Karpas-422 (cell line): ENCODE measurements around the gene PPFIBP2. TPM values are rescaled to one million over a fixed set of nuclear protein-coding genes. Genes with fewer than 3 reads are reported as not detected.

Source experiments
- DNase-seq: peaks from one replicate; pipeline ENCODE4 v3.0.0-alpha.2; 2015
- H2AFZ ChIP-seq: fragments of 200-600 bp; sonication (generic); 2 replicates; pipeline ENCODE4 v1.6.1; 2014; ENCODE audit warnings: antibody characterized with exemption, low read length, mixed read lengths
- H3K27ac ChIP-seq: fragments of 200-600 bp; sonication (generic); 2 replicates; pipeline ENCODE4 v1.5.1; 2014; ENCODE audit warnings: mild to moderate bottlenecking, low read length, moderate library complexity
- H3K27me3 ChIP-seq: fragments of 200-600 bp; sonication (generic); 2 replicates; pipeline ENCODE4 v1.6.1; 2014; ENCODE audit warnings: low read length, mixed read lengths
- H3K36me3 ChIP-seq: fragments of 200-600 bp; sonication (generic); 2 replicates; pipeline ENCODE4 v1.6.1; 2014; ENCODE audit warnings: low read length, mixed read lengths; ENCODE audit not compliant: insufficient read depth
- H3K4me1 ChIP-seq: fragments of 200-600 bp; sonication (generic); 2 replicates; pipeline ENCODE4 v1.6.1; 2014; ENCODE audit warnings: mild to moderate bottlenecking, low read length, mixed read lengths
- H3K4me2 ChIP-seq: fragments of 200-600 bp; sonication (generic); 2 replicates; pipeline ENCODE4 v1.6.1; 2014; ENCODE audit warnings: low read length, low read depth, mild to moderate bottlenecking; ENCODE audit not compliant: poor library complexity, severe bottlenecking
- H3K4me3 ChIP-seq: fragments of 200-600 bp; sonication (generic); 2 replicates; pipeline ENCODE4 v1.5.1; 2014; ENCODE audit warnings: mild to moderate bottlenecking, antibody characterized with exemption, low read length, mixed read lengths
- H3K79me2 ChIP-seq: fragments of 200-600 bp; sonication (generic); 2 replicates; pipeline ENCODE4 v1.6.1; 2014; ENCODE audit warnings: mild to moderate bottlenecking, low read length, mixed read lengths
- H3K9ac ChIP-seq: fragments of 200-600 bp; sonication (generic); 2 replicates; pipeline ENCODE4 v1.6.0; 2014; ENCODE audit warnings: low read length
- H3K9me2 ChIP-seq: fragments of 200-600 bp; sonication (generic), shearing (Covaris generic); replicated peaks from 2 replicates; pipeline ENCODE4 v1.6.0; 2014; ENCODE audit warnings: mild to moderate bottlenecking, low read length, moderate library complexity; ENCODE audit not compliant: insufficient read depth
- H3K9me3 ChIP-seq: fragments of 300-700, 200-600 bp; sonication (generic); 2 replicates; pipeline ENCODE4 v1.6.1; 2014; ENCODE audit warnings: low read length, mixed read lengths
- H4K20me1 ChIP-seq: fragments of 200-600 bp; sonication (generic); 2 replicates; pipeline ENCODE4 v1.6.1; 2014; ENCODE audit warnings: mild to moderate bottlenecking, antibody characterized with exemption, low read length, low read depth; ENCODE audit not compliant: insufficient read depth
- total RNA-seq: library from RNA; depleted of rRNA; stranded (reverse); fragments of >200 nt; shearing (Covaris generic); gene quantifications from 2 replicates; pipeline ENCODE4 v1.2.3, GENCODE V29; 2014; ENCODE audit warnings: low replicate concordance

PPFIBP2 gene
- total RNA-seq, 1 experiment from 2014 or later = 36.5 TPM

DNA sequence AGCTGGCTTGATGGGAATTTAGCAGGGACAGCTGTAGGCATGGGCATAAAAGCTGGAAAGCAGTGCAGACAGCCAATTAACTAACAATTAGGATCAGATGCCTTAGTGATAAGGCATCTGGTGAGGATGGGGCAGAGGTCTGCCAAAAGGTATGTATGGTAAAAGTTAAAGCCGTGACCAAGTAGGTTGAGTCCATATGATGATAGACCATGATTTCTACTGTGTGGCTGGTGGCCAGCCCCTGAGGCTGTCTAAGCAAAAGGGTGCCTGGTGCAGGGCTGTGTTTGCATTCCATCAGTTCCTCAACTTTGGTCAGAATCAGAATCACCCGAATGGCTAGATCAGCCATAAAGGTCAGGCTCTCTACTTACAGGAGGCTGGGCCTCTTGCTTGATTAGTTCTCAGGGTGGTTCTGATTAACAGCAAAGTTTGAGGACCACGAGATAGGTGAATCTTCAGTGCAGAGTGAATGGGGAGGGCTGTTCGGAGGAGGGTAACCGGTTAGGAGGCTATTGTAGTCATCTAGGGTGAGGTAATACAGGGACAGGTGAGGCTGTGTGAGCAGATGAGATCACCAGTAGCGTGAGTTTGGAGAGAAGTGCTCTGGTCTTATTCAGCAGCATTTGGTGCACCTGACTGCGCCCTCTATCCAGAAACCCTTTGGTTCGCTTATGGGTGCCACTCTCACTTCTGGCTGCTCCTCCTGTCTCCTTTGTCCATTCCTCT, 27.2 kb downstream of the PPFIBP2 start:
- Histone ChIP-seq H3K36me3 (no peaks in the 10 kb centered on the region), H3K9me3 (no peaks in the 10 kb centered on the region), H3K9me2 (no peaks in the 10 kb centered on the region), H3K4me1 (no peaks in the 10 kb centered on the region), H3K4me3 (no peak overlapping the region), H3K27me3 (no peaks in the 10 kb centered on the region), H3K27ac (no peak overlapping the region), H3K9ac (no peak overlapping the region), H3K4me2 (no peak overlapping the region), H3K79me2 (no peaks in the 10 kb centered on the region), H2AFZ (no peak overlapping the region), H4K20me1 (peaks cover 40% of the 10 kb centered on the region; the same call in 1 of the 2 replicates)
- DNase-seq = no peak

DNA sequence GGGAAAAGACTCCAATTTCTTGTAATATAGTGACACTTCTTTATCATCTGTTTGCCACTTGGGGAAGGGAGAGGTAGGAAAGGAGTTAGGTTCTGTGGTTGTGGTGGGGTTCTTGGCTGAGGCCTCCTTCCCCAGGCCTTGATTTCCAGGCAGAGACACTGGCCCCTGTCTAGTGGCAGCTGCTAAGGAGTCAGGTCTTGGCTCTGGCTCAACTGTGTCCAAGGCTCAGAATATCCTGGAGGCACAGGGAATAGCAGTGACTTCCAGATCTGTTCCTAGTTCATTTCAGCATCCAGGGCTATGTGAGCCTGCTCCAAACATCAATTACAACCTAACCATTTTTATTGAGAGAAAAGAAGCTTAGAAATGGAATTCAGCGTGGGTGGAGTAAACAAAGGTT, 29.5 kb downstream of the PPFIBP2 start:
- H3K9ac ChIP-seq = no peak overlapping the region
- no peaks in the 10 kb centered on the region for H3K9me2 ChIP-seq
- H3K9me3 ChIP-seq = no peaks in the 10 kb centered on the region
- H3K4me2 ChIP-seq = no peak overlapping the region
- H3K79me2 ChIP-seq = no peaks in the 10 kb centered on the region
- H3K4me3 ChIP-seq = no peak overlapping the region
- no peaks in the 10 kb centered on the region for H3K27me3 ChIP-seq
- H3K36me3 ChIP-seq = no peaks in the 10 kb centered on the region
- no peaks in the 10 kb centered on the region for H3K4me1 ChIP-seq
- H2AFZ ChIP-seq = no peak overlapping the region
- no peak overlapping the region for H3K27ac ChIP-seq
- H4K20me1 ChIP-seq = peaks cover 38% of the 10 kb centered on the region; the same call in 1 of the 2 replicates
- DNase-seq = no peak

DNA sequence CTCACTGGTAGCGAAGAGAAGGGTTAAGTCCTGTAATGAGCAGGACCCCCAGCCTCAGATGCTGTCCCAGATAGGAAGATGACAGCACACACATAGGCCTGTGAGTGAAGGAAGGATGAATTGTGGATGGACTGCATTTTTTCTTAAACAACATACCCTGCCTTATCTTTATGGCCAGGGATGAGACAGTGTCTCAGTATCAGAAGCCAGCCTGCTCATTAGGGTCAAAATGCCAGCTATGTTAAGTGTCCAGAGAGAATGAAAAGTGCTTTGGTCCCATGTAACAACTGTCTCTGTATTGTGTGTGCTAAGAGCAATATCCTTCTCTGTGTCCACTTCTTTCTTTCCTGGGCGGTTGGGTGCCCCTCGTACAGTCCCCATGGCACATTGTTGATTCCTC, 30.2 kb downstream of the PPFIBP2 start:
- no peak overlapping the region for H3K4me3 ChIP-seq
- no peak overlapping the region for H2AFZ ChIP-seq
- H3K9me2 ChIP-seq = no peaks in the 10 kb centered on the region
- H3K79me2 ChIP-seq = no peaks in the 10 kb centered on the region
- no peak for DNase-seq
- H3K36me3 ChIP-seq = no peaks in the 10 kb centered on the region
- H3K9ac ChIP-seq = no peak overlapping the region
- H4K20me1 ChIP-seq = peaks cover 43% of the 10 kb centered on the region; the same call in 1 of the 2 replicates
- no peaks in the 10 kb centered on the region for H3K27me3 ChIP-seq
- H3K4me1 ChIP-seq = no peaks in the 10 kb centered on the region
- H3K9me3 ChIP-seq = no peaks in the 10 kb centered on the region
- no peak overlapping the region for H3K4me2 ChIP-seq
- no peak overlapping the region for H3K27ac ChIP-seq

DNA sequence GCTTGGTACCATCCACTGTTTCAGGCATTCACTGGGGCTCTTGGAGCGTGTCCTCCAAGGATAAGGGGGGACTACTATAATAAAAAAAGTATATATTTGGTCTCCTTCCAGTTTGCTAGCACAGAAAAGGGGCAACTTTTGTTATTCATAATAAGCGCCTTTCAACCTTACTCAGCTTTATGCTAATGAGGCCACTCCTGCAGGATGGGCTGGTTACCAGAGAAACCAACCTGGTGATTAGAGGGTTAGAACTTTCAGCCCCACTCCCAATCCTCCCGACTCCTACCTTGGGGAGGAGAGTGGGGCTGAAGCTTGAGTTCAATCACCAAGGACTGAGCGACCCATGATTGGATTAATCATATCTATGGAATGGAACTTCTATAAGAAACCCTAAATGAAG, 31.8 kb downstream of the PPFIBP2 start:
- H4K20me1 ChIP-seq = peaks cover 38% of the 10 kb centered on the region; the same call in 1 of the 2 replicates
- H3K27ac ChIP-seq = no peak overlapping the region
- no peaks in the 10 kb centered on the region for H3K36me3 ChIP-seq
- H3K79me2 ChIP-seq = no peaks in the 10 kb centered on the region
- DNase-seq = no peak
- H3K9me3 ChIP-seq = no peaks in the 10 kb centered on the region
- H3K4me3 ChIP-seq = no peak overlapping the region
- no peak overlapping the region for H2AFZ ChIP-seq
- no peak overlapping the region for H3K4me2 ChIP-seq
- no peaks in the 10 kb centered on the region for H3K4me1 ChIP-seq
- no peaks in the 10 kb centered on the region for H3K9me2 ChIP-seq
- no peaks in the 10 kb centered on the region for H3K27me3 ChIP-seq
- no peak overlapping the region for H3K9ac ChIP-seq

DNA sequence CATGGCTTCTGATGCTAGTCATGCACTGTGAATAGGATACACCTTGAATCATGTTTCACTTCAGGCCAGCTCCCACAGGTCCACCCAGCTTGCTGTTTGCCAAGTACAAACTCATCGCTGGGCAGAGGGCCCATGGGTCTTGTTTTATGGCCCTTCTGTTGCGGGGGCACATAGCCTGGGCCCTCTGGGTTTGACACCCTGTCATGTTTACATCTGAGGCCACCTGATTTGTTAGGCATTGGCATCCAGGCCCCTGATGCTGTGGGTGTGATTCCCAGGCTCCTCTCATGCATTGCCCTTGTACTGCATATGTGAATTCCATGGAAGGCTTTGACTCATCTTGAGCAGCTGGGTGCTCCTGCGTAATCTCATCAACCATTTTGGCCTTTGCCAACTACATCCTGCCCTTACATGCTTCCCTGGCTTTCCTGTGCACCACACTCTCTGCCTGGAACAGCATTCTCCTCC, 32.6 kb downstream of the PPFIBP2 start:
- H3K36me3 ChIP-seq = no peaks in the 10 kb centered on the region
- no peak overlapping the region for H3K9ac ChIP-seq
- H3K79me2 ChIP-seq = no peaks in the 10 kb centered on the region
- no peak overlapping the region for H2AFZ ChIP-seq
- H3K4me2 ChIP-seq = no peak overlapping the region
- no peaks in the 10 kb centered on the region for H3K27me3 ChIP-seq
- DNase-seq = no peak
- no peaks in the 10 kb centered on the region for H3K9me2 ChIP-seq
- no peaks in the 10 kb centered on the region for H3K4me1 ChIP-seq
- peaks cover 35% of the 10 kb centered on the region; the same call in 1 of the 2 replicates for H4K20me1 ChIP-seq
- H3K9me3 ChIP-seq = no peaks in the 10 kb centered on the region
- no peak overlapping the region for H3K4me3 ChIP-seq
- no peak overlapping the region for H3K27ac ChIP-seq

DNA sequence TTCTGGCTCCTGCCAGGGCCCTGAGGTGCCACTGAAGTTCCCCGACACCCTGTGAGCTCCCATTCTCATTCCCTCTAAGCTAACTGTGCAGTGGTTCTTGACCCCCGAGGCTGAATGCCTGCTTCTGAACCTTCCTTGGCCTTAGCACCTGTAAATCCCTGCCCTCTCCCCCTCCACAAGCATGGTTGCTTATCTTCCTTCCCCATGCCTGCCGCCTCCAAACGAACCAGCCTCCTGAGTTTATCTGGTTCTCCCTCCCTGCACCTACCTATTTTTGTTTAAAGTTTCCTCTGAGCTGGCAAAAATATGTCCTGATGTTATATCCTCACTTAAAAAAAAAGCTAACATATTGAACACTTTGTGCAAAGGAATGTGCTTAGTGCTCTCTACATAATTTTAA, 33.9 kb downstream of the PPFIBP2 start:
- Histone ChIP-seq H3K9me2 (no peaks in the 10 kb centered on the region), H3K27ac (no peak overlapping the region), H3K79me2 (no peaks in the 10 kb centered on the region), H3K4me3 (no peak overlapping the region), H2AFZ (no peak overlapping the region), H3K27me3 (no peaks in the 10 kb centered on the region), H3K4me1 (no peaks in the 10 kb centered on the region), H3K9ac (no peak overlapping the region), H3K36me3 (no peaks in the 10 kb centered on the region), H4K20me1 (peaks cover 24% of the 10 kb centered on the region; the same call in 1 of the 2 replicates), H3K4me2 (no peak overlapping the region), H3K9me3 (no peaks in the 10 kb centered on the region)
- DNase-seq = no peak

DNA sequence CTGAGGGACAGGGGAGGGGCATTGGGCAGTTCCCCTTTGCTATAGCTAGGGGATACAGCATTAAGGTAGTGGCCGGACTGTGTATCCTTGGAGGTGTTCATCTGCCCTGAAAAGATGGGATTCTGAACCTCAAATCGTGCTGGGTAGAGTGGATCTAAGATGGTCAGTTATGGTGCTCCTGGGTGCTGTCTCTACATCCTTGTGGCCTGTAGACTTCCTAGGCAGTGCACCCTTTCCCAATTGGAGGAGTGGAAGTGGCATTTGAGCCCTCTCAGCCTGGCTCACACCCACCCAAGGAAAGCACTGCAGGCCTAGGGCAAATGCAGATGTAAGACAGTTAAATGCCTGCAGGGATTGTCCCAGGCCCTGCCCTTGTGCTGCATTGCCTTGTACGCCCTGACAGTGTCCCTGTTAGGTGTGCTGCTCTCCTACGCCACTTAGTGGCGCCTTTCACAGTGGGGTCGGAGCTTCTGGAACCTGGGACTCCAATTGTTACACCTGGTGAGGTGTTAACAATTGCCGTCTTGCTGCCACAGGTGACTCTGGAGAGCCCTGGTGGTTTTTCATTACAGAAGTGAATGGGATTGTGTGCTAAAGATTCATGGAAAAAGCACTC, 35.0 kb downstream of the PPFIBP2 start:
- DNase-seq = peak; percentile 86
- Histone ChIP-seq H3K4me1 (no peaks in the 10 kb centered on the region), H3K27me3 (no peaks in the 10 kb centered on the region), H3K4me2 (no peak overlapping the region), H3K27ac (no peak overlapping the region), H2AFZ (no peak overlapping the region), H3K36me3 (no peaks in the 10 kb centered on the region), H3K4me3 (no peak overlapping the region), H4K20me1 (peaks cover 19% of the 10 kb centered on the region; the same call in 1 of the 2 replicates), H3K9me2 (no peaks in the 10 kb centered on the region), H3K79me2 (no peaks in the 10 kb centered on the region), H3K9me3 (no peaks in the 10 kb centered on the region), H3K9ac (no peak overlapping the region)

DNA sequence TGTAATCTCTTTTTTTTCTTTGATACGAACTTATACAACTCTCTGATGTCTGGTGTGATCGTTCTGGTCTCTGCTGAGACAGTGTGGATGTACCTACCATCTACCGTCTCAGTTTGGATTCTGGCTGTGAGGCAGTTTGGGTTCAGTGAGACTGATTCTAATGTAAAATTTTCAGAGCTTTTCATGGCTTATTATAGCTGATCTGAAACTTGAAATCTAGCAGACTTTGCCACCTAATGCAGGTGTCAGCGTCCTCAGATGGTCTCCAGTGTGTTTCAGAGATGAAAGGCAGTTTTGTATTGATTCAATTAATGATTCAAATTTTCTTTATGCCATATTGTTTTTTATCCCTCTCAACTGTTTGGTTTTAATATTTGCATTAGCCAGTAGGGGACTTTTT, 35.9 kb downstream of the PPFIBP2 start:
- no peak for DNase-seq
- Histone ChIP-seq H3K9me3 (no peaks in the 10 kb centered on the region), H3K79me2 (no peaks in the 10 kb centered on the region), H3K36me3 (no peaks in the 10 kb centered on the region), H3K4me2 (no peak overlapping the region), H3K9me2 (no peaks in the 10 kb centered on the region), H3K27me3 (no peaks in the 10 kb centered on the region), H4K20me1 (peaks cover 19% of the 10 kb centered on the region; the same call in 1 of the 2 replicates), H2AFZ (no peak overlapping the region), H3K9ac (no peak overlapping the region), H3K4me3 (no peak overlapping the region), H3K27ac (no peak overlapping the region), H3K4me1 (no peaks in the 10 kb centered on the region)
